ENCODE measurements around the gene C1orf141. TPM values are rescaled to one million over a fixed set of nuclear protein-coding genes. Genes with fewer than 3 reads are reported as not detected.

The C1orf141 gene
- total and polyA plus RNA-seq, 12 donors = 0.61 TPM; not detected in 11

DNA sequence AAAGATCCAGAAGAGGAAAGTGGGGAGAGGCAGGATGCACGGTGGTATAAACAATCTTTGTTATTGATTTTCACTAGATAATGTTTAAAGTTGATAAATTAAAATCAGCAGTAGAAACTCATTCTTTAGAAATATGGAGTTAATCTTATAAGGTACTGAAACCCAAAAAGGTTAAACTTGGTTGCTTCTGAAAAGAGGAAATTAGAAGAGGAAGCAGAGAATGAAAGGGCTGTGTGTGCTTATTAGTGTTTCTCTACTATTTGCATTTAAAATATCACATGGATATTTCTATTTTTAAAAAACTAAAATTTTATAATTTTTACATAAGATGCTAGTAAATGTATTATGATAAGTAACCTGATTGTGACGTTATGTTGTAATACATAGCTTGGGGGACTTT is 24.4 kb downstream of the C1orf141 start:
- H3K9me3 ChIP-seq (replicated peaks in 1 of 3) = no peaks in the 10 kb centered on the region
- no peaks in the 10 kb centered on the region for H3K4me1 ChIP-seq (replicated peaks in 1 of 2)
- no peak for TF ChIP-seq CTCF (IDR thresholded peaks at IDR 0.05)
- TF ChIP-seq POLR2A (IDR thresholded peaks at IDR 0.05) = no peak
- H3K27me3 ChIP-seq = no peaks in the 10 kb centered on the region
- no peak for DNase-seq
- 0 to 32% (median 10%) methylated on average over 2 of the region's 2 CpGs for WGBS, 4 donors
- H3K27ac ChIP-seq = no peak overlapping the region
- H3K4me3 ChIP-seq = no peak overlapping the region
- intact Hi-C loops (cut with DNase I) = no loop called here
- H3K36me3 ChIP-seq (replicated peaks in 1 of 2) = no peaks in the 10 kb centered on the region

GRCh38 chr1:67105508-67105907 is 29.3 kb downstream of the C1orf141 start:
- Histone ChIP-seq H3K27me3 (no peaks in the 10 kb centered on the region), H3K27ac (no peak overlapping the region), H3K4me1 (replicated peaks in 1 of 2) (no peaks in the 10 kb centered on the region), H3K9me3 (replicated peaks in 1 of 3) (no peaks in the 10 kb centered on the region), H3K4me3 (no peak overlapping the region), H3K36me3 (replicated peaks in 1 of 2) (no peaks in the 10 kb centered on the region)
- TF ChIP-seq POLR2A (IDR thresholded peaks at IDR 0.05) = no peak
- no peak for TF ChIP-seq CTCF (IDR thresholded peaks at IDR 0.05)
- no peak for DNase-seq
- 67 to 77% (median 70%) methylated on average over 2 of the region's 2 CpGs for whole genome bisulfite sequencing, 4 donors
- intact Hi-C loops (cut with DNase I) = no loop called here

- intact Hi-C loops (cut with DNase I) = no loop called here
- no peak for DNase-seq
- Histone ChIP-seq H3K27ac (no peak overlapping the region), H3K9me3 (replicated peaks in 1 of 3) (no peaks in the 10 kb centered on the region), H3K4me3 (no peak overlapping the region), H3K4me1 (replicated peaks in 1 of 2) (no peaks in the 10 kb centered on the region), H3K36me3 (replicated peaks in 1 of 2) (no peaks in the 10 kb centered on the region), H3K27me3 (no peaks in the 10 kb centered on the region)
- 84 to 93% (median 90%) methylated on average over 1 of the region's 1 CpG for WGBS, 4 donors
- TF ChIP-seq CTCF (IDR thresholded peaks at IDR 0.05) (no peak), POLR2A (IDR thresholded peaks at IDR 0.05) (no peak)
Measured at GRCh38 chr1:67103548-67103947, 31.2 kb downstream of the C1orf141 start.

GRCh38 chr1:67100833-67101232 is 33.9 kb downstream of the C1orf141 start:
- H3K36me3 ChIP-seq (replicated peaks in 1 of 2) = no peaks in the 10 kb centered on the region
- H3K4me1 ChIP-seq (replicated peaks in 1 of 2) = no peaks in the 10 kb centered on the region
- no peak overlapping the region for H3K4me3 ChIP-seq
- H3K27me3 ChIP-seq = no peaks in the 10 kb centered on the region
- TF ChIP-seq CTCF (IDR thresholded peaks at IDR 0.05) (no peak), POLR2A (IDR thresholded peaks at IDR 0.05) (no peak)
- no peak overlapping the region for H3K27ac ChIP-seq
- intact Hi-C loops (cut with DNase I) = no loop called here
- 40 to 47% (median 45%) methylated on average over 3 of the region's 3 CpGs for WGBS, 4 donors
- no peaks in the 10 kb centered on the region for H3K9me3 ChIP-seq (replicated peaks in 1 of 3)
- DNase-seq = no peak

Measured in adrenal gland (tissue), 12 donors.